ENCODE results near the gene CD27.
"Not testable (repeated sequence)": the region's sequence is repeated elsewhere in the genome, so short reads cannot be mapped to it uniquely, and the experiment has no call there.

The CD27 gene

DNA sequence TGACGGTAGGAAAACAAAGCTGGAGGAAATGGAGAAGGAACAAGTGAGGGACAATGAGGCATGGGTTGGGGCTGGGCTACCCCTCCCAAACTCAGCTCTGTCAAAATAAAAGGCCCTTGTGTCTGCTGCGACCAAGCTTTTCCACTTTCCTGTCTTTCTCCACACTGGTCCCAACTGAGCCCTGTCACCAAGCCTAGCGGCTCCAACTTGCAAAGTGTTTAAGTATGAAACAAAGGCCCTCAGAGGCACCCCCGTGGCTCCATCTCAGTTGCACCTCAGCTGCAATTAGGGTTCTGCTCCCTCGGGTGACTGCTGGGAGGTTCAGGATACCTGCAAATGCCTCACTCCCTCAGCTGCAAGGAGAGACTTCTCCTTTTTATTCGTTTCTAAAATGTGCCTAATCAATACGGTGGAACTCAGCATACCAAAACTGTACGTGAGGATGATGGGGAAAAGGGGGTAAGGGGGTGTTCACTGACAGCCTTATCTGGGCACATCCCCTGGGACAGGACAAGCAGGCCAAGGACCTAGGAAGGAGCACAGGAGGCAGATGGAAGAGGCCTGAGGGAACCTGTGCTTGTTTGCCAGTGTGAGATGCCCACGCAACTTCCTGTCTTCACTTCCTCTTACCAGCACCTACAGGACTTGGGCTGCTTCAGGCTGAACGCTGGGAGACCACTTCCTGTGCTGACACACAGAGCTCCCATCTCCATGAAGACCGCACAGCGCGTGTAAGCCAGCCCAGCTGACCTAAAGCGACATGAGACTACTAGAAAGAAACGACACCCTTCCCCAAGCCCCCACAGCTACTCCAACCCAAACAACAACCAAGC is 16.9 kb downstream of the CD27 start:
- DNase-seq (ENCODE audit: low read depth in 3 of 3) = peak in 1 of 3 experiments; percentile 67

DNA sequence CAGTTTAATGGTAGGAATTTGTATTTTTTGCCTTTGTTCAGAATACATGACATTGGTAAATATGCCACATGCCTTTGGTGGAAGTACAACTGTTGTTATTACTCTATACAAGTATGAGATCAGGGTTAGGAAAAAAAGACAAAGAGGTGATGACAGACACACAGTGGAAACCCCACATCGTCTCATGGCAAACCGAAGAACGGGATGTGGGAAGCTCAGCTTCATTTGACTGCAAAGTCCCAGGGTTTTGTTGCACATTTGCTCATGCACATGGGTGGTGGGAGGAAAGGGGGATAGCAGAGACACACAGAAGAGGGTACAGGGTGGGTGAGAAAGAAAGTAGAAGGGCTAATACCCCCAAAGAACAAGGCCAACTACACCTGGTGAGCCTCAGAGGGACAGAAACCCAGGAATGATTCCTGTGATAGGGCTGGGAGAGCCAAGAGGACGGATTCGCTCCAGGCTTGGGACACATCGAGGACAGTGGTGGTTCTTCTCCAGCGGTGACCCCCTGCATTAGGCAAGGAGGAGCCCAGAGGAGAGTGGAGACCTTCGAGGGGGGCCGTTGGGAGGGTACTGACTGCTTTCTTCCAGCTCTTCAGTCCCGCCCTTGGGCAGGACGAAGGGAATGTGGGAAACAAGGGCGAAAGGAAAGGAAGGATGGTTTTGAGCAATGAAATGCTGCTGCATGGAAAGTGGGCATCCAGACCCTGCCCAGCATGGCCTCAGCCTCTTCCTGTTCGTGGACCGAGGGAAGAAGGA is 17.7 kb downstream of the CD27 start:
- no peak for DNase-seq (ENCODE audit: low read depth in 3 of 3)

DNA sequence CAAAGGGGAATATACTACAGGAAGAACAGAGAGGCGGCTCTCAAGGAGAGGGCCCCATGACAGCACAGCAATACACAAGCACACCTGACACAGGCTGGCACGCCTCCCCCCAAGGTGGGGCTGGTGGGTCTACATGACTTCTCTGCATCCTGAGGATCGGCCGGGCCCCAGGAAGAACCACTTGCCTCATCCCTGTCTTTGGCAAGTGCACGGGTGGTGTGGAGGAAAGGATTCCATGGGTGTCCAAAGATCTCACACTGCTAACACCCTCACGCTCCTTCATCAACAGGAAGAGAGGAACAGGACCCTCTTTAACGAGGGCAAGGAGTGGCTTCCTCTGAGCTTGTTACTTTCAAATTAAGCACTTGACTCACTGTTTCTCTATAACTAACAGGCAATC is 18.5 kb downstream of the CD27 start:
- DNase-seq (ENCODE audit: low read depth in 3 of 3) = no peak

DNA sequence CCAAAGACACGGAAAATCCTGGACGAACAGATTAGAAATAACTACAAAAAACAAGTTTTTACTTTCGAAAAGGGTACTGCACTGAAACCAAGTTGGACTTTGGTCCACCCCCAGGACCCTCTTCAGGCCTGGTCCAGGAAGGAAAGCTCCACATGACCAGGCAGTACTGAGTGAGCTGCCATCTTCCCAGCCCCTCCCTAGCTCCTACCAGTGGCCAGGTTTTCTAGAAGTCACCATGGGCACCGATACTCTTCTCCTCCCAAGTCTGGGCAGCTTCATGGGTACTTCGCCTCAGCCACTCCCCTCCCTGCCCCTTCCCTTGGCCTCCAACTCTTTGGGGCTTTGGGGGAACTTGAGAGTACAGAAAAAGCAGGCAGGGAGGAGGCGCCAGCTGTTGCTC is 19.1 kb downstream of the CD27 start:
- no peak for DNase-seq (ENCODE audit: low read depth in 3 of 3)

DNA sequence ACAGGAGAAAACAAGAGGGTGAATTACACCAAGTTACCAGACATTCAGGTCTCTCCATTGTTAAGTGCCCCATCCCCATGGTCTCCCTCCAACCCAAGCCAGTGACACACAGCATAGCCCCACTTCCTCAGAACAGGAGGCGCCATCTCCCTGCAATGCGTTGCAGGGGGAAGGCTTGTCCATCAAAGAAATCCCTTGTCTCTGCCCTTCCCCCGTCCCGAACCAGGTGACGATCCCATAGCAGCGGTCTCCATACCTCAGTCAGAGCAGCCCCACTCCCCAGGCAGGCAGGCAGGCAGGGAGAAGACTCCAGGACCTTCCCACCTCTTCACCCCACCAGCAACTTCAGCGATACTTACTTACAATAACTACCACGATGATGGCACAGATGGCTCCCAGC is 19.8 kb downstream of the CD27 start:
- no peak for DNase-seq (ENCODE audit: low read depth in 3 of 3)

DNA sequence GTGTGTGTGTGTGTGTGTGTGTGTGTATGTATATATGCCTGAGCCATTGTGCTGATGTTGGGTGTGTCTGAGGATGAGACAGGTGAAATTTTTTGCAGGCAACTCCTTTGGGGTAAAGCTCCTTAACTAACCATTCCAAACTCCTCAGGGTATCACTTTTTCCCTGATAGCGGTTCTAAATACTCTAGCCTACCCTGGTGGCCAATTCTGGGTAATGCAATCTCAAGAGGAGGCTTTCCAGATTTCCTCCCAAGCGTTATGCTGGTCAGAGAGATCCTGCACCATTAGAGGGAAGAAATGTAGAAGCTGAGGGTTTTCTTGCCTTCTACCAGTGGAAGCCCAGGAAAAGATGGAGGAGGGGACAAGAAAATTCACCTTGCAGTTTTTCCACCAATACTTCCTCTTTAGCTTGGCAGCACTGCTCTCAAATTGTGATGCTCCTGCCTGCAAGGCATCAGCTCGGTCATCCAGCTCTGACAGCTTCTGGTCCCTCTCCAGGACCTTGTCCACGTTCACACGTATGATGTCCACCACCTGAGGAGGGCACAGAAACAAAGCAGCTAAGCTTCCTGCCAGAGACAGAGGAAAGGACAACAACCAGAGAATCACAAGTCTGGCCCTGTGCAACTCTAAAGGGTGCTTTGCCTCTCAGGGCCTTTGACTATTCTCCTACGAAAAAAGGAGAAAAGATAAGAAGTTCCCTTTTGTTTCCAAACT is 20.9 kb downstream of the CD27 start:
- no peak for DNase-seq (ENCODE audit: low read depth in 3 of 3)

DNA sequence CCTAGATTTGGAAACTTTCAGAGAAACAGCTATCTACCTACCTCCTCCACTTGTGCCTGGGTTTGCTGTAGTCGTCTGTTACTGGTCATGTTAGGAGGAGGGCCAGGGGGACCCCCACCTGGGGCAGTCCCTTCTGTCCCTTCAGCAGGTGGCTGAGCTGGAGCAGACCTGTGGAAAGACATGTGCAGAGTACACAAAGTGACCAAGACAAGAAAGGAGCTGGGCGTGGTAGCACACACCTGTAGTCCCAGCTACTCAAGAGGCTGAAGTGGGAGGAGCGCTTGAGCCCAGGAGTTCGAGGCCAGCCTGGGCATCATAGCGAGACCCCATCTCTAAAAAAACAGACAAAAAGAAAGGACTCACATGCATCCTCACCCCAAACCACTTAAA is 21.4 kb downstream of the CD27 start:
- DNase-seq (ENCODE audit: low read depth in 3 of 3) = no peak

DNA sequence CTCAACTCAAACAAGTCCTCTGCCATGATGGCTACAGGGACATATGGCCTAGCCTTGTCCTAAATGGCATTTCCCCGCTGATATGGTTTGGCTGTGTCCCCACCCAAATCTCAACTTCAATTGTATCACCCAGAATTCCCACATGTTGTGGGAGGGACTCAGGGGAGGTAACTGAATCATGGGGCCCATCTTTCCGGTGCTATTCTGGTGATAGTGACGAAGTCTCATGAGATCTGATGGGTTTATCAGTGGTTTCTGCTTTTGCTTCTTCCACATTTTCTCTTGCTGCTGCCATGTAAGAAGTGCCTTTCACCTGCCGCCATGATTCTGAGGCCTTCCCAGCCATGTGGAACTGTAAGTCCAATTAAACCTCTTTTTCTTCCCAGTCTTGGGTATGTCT is 22.0 kb downstream of the CD27 start:
- not testable (repeated sequence) for DNase-seq (ENCODE audit: low read depth in 3 of 3)

DNA sequence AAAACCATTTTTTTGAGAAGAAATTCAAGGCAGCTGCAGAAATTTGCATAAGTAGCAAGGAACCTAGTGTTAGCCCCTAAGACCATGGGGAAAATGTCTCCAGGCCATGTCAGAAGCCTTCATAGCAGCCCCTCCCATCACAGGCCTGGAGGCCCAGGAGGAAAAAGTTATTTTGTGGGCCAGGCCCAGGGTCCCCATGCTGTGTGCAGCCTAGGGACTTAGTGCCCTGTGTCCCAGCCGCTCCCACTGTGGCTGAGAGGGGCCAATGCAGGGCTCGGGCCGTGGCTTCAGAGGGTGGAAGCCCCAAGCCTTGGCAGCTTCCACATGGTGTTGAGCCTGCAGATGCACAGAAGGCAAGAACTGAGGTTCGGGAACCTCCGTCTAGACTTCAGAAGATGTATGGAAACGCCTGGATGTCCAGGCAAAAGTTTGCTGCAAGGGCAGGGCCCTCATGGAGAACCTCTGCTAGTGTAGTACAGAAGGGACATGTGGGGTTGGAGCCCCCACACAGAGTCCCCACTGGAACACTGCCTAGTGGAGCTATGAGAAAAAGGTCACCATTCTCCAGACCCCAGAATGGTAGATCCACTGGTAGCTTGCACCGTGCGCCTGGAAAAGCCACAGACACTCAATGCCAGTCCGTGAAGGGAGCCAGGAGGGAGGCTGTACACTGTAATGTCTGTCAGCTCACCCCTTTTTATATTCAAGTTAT is 23.0 kb downstream of the CD27 start:
- DNase-seq (ENCODE audit: low read depth in 3 of 3) = not testable (repeated sequence)

DNA sequence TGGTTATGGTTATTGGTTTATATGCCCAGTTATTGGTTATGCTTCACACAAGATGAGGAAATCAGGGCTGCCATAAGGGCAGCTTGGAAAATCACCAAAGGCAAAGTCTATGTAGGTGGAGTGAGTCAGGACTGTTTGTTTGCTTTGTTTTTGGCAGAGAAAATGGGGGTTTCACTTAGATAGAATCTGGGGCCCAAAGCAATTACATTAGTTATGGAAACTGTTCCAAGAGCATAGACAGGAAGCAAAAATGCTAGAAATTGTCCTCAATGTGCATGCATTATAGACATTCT is 23.5 kb downstream of the CD27 start:
- no peak for DNase-seq (ENCODE audit: low read depth in 3 of 3)

DNA sequence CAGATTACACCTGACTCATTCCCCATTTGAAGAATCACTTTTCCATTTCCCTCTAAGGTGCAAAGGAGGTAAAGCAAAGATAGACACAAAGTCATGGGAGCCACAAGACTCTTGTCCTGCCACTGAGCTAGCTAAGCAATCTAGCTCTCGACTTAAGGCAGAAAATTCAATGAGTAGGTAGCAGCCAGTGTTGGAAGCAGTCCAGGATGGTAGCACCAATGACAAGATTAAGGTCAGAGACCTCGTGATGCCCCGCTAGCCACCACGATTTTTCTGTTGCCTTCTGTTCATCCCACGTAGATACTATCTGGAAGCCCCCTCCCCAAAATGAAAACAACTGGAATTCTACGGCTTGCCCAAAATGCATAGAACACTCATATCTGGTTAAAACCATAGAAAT is 24.3 kb downstream of the CD27 start:
- no peak for DNase-seq (ENCODE audit: low read depth in 3 of 3)

DNA sequence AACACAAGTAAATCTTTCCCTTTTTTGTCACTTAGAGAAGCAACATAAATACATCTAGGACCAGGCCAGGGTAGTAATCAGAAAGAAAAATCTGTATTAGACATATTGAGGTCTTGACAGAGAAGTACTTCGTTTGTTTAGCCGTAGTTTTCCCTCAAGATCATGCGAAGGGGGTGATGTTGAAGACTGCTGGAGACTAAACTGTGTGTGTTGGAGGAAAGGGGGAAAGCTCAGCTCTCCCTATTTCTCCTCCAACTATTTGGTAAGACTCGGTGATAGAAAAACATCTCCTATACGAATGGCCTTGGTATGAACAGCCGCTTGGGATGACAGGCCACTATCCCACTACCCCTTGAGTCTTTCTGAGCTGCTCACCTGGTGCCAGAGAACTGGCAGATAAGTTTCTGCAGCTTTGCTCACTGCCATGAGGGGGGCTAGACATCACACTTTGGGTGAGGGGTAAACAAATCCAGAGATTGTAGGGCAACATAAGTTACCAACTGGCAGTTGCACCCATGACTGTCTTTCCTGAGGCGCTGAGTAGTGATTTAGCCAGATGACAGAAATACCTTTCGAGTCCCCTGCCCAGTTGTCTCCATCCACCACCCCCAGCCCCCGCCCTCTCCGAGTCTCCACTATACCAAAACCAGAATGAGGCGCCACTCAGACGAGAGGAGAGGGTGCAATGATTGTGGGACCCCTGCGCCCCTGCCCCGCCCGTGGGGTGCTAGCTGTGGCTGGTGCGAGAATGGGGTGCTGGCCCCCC is 25.0 kb downstream of the CD27 start:
- no peak for DNase-seq (ENCODE audit: low read depth in 3 of 3)

DNA sequence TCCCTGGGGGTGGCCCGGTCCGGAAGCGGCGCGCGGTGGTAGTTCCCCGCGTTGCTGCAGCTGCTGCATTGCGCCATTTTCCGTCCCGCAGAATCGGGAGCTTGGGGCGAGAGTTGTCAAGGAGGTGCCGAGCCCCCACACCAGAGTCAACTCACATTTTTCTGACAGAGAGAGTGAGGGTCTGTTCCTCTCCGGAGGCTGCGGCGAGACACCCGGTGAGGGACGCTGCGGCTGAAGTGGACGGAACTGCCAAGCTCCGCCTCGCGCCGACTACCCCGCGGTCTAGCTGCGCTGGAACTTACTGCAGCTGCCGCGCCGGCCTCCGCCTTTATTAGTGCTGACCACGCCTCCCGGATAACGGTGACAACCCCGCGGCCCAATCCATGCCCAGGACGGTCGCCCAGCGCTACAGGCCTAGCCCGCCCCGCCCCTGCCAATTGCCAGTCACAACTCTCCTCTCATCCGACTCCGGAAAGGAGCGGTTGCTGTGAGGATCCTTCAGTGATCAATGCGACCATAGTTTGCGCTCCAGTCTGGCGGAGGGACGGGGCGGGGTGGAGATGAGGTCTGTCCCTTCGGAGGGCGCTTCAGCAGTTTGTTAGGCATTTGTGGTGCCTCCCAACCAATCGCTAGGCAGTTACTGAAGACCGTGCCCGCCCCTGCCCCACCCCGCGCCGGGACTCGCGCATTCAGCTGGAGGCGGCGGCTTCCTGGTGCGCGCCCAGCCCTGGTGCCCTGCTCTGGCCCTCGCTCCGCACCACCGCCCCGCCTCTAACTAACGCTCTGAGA is 25.8 kb downstream of the CD27 start, which contains the start of gene VAMP1:
Gene VAMP1, minus strand, starts transcription at position 303 of the 789 bp plus-strand sequence. Its CDS starts 146 bp downstream, at position 157.
- peak; percentile 92 to 96 (median 93) for DNase-seq (ENCODE audit: low read depth in 3 of 3)

DNA sequence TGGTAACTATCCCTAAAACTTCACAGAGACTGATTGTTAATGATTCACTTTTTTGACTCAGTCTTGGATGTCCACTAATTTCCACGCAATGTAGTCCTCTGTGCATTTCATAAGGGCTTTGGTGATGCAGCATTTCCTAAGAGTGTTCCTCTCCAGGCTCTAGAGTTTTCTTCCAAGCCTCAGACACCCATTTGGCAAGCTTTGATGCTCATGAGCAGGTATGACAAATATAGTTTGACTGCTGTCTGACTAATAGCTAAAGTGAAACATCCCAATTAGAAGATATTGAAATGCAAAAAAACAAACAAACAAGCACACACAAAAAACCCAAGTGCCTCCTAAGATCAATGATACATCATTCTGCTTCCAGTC is 27.2 kb downstream of the CD27 start:
- no peak for DNase-seq (ENCODE audit: low read depth in 3 of 3)

DNA sequence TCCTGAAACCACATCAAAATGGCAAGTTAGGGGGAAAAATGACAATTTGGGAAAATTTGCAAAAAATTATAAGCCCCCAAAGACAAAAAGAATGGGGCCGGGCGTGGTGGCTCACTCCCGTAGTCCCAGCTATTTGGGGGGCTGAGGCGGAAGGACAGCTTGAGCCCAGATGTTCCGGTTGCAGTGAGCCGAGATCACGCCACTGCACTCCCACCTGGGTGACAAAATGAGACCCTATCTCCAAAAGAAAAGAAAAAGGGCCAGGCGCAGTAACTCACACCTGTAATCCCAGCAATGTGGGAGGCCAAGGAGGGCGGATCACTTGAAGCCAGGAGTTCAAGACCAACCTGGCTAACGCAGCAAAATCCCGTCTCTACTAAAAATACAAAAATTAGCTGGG is 27.7 kb downstream of the CD27 start:
- DNase-seq (ENCODE audit: low read depth in 3 of 3) = no peak

DNA sequence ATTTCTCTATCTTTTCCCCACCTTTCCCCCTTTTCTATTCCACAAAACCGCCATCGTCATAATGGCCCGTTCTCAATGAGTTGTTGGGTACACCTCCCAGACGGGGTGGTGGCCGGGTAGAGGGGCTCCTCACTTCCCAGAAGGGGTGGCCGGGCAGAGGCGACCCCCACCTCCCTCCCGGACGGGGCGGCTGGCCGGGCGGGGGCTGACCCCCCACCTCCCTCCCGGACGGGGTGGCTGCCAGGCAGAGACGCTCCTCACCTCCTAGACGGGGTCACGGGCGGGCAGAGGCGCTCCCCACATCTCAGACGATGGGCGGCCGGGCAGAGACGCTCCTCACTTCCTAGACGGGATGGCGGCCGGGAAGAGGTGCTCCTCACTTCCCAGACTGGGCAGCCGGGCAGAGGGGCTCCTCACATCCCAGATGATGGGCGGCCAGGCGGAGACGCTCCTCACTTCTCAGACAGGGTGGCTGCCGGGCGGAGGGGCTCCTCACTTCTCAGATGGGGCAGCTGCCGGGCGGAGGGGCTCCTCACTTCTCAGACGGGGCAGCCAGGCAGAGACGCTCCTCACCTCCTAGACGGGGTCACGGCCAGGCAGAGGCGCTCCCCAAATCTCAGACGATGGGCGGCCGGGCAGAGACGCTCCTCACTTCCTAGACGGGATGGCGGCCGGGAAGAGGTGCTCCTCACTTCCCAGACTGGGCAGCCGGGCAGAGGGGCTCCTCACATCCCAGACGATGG is 30.6 kb downstream of the CD27 start:
- DNase-seq (ENCODE audit: low read depth in 3 of 3) = not testable (repeated sequence)

DNA sequence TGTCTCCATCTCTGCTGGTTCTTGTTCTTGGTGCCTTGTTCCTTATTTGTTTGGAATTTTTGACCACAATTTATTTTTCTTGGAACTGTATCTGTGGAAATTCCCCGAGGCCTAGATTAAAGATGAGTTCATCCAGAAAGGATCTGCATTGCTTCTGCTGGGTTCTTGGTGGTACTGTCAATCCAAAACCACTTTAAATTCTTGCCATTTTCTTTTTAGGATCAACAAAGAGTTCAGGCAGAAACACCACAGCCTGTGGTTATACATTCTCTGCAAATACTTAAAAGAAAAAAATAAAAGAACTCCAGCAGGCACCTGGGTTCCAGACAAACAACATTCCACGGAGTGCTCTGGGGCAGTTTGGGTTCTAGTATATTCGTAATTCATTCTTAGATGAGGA is 31.7 kb downstream of the CD27 start:
- no peak for DNase-seq (ENCODE audit: low read depth in 3 of 3)

DNA sequence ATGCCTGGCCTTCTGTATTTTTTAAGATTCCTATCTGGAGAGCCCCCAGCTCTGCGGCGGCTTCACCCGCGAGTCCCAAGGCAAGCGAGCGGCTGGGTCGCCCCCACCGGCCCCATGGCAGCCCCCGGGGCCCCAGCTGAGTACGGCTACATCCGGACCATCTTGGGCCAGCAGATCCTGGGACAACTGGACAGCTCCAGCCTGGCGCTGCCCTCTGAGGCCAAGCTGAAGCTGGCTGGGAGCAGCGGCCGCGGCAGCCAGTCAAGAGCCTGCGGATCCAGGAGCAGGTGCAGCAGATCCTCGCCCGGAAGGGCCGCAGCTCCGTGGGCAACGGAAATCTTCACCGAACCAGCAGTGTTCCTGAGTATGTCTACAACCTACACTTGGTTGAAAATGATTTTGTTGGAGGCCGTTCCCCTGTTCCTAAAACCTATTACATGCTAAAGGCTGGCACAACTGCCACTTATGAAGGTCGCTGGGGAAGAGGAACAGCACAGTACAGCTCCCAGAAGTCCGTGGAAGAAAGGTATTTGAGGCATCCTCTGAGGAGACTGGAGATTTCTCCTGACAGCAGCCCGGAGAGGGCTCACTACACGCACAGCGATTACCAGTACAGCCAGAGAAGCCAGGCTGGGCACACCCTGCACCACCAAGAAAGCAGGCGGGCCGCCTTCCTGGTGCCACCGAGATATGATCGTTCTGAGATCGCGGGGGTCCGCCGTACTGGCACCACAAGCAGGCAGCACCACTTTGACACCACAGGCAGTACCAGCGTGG is 33.0 kb downstream of the CD27 start:
- DNase-seq (ENCODE audit: low read depth in 3 of 3) = not testable (repeated sequence)

DNA sequence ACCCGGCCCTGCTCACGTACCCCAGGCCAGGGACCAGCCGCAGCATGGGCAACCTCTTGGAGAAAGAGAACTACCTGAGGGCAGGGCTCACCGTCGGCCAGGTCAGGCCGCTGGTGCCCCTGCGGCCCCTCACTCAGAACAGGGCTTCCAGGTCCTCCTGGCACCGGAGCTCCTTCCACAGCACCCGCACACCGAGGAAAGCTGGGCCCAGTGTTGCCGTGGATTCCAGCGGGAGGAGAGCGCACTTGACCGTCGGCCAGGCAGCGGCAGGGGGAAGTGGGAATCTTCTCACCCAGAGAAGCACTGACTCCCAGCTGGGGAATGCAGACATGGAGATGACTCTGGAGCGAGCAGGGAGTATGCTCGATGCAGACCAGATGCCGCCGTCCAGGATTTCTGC is 33.7 kb downstream of the CD27 start:
- no peak for DNase-seq (ENCODE audit: low read depth in 3 of 3)
